GM12873 (cell line): ENCODE results near the gene WDR46.
A peak's percentile ranks its signal among the peaks of the same experiment; 100 is the strongest.

ENCODE experiments used
- TF ChIP-seq, protein P1 (sequence below): IDR thresholded peaks from 2 replicates; pipeline ENCODE4 v1.5.1; 2012; ENCODE audit warnings: low read depth, mild to moderate bottlenecking, moderate library complexity, low read length, control low read depth; ENCODE audit not compliant: insufficient read depth; ENCODE audit errors: missing control alignments

Gene WDR46

DNA sequence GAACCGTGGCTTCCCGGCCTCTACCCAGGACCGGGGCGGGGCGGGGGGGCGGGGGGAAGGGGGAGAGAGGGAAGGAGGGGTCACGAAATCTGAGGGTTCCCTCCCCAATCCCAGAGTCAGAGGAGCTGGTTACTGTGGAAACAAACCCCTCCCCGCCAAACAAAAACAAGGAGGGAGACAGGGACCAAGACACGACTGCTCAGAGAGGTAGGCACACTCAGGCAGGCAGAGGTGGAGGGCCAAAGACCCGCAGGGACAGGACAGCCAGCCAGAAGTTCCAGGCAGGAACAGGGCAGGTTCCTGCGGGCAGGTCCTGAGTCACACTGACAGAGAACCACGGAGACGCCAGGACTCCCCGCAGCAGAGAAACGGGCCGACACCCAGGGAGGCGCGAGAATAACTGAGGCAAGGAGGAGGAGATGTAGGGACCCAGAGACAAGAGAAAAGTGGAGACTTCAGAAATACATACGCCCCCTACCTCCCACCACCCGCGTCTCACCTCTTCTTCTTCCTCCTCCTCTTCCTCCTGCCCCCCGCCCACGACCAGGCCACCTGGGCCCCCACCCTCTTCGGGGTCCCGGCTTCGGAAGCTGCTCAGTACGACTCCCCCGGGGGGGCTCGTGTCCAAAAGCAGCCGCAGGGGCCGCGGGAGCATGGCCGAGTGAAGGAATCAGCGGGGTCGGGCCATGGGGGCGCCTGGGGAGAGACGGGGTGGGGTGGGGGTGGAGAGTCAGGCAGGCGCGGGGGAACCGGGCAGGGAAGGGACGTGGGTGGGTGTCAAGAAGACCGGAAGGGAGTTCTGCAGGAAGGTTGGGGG lies 9.1 kb upstream of the WDR46 start:
- TF ChIP-seq, protein P1, sequence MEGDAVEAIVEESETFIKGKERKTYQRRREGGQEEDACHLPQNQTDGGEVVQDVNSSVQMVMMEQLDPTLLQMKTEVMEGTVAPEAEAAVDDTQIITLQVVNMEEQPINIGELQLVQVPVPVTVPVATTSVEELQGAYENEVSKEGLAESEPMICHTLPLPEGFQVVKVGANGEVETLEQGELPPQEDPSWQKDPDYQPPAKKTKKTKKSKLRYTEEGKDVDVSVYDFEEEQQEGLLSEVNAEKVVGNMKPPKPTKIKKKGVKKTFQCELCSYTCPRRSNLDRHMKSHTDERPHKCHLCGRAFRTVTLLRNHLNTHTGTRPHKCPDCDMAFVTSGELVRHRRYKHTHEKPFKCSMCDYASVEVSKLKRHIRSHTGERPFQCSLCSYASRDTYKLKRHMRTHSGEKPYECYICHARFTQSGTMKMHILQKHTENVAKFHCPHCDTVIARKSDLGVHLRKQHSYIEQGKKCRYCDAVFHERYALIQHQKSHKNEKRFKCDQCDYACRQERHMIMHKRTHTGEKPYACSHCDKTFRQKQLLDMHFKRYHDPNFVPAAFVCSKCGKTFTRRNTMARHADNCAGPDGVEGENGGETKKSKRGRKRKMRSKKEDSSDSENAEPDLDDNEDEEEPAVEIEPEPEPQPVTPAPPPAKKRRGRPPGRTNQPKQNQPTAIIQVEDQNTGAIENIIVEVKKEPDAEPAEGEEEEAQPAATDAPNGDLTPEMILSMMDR: peak; percentile 21

DNA sequence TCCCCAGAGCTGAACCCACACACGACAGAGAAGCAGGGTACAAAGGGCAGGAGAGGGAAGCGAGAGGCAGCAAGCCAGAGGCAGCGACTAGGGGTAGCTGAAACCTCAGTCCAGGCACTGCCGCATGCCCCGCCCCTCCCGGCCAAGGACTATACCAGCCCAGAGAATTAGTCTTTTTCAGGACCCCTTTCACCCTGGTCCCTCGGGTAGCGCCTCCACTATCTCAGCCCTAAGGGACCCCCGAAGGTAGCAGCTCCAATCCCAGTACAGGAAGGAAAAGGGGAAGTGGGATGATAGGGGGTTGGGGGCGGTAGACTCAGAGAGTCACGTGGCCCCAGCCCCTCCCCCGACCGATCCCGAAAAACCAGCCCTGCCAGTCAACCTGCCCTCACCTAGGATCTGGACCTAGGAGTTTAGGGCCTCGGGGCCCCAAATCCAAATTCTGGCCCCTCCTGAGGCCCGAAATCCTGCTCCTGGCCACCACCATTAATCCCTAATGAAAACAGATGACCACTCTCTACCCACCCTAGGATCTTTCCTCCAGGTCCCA lies 8.4 kb upstream of the WDR46 start:
- TF ChIP-seq, protein P1: no peak

- TF ChIP-seq, protein P1: no peak
These were observed 7.9 kb upstream of the WDR46 start for GRCh38 chr6:33296797-33297405.

- TF ChIP-seq, protein P1: no peak
These were observed 6.8 kb upstream of the WDR46 start for GRCh38 chr6:33295621-33296369.

- TF ChIP-seq, protein P1: no peak
These were observed 5.2 kb upstream of the WDR46 start for GRCh38 chr6:33294086-33294823.

GRCh38 chr6:33292996-33293682 lies 4.1 kb upstream of the WDR46 start:
- TF ChIP-seq, protein P1: no peak
